ENCODE data around the gene RBPJL. TPM values are rescaled to one million over a fixed set of nuclear protein-coding genes. Genes with fewer than 3 reads are reported as not detected.
A peak's percentile ranks its signal among the peaks of the same experiment; 100 is the strongest.

The RBPJL gene
- total and polyA plus RNA-seq, 2 of the 13 experiments (the other 11 are each of a cell fraction or from before 2014, with no cell fraction given), result not detected

- TF ChIP-seq ZHX2 (IDR thresholded peaks at IDR 0.05; ENCODE audit: low read depth) (no peak), ZHX2 (CRISPR knock-in tag; IDR thresholded peaks at IDR 0.05; ENCODE audit: borderline replicate concordance) (no peak), KDM6A (CRISPR knock-in tag; IDR thresholded peaks at IDR 0.05; ENCODE audit: low read depth) (no peak), ZIK1 (CRISPR knock-in tag; IDR thresholded peaks at IDR 0.05; ENCODE audit: borderline replicate concordance, low read depth) (no peak), ZNF17 (CRISPR knock-in tag; IDR thresholded peaks at IDR 0.05) (no peak), MLLT10 (CRISPR knock-in tag; IDR thresholded peaks at IDR 0.05) (no peak), CEBPG (CRISPR knock-in tag; IDR thresholded peaks at IDR 0.05) (no peak), ZBTB46 (CRISPR knock-in tag; IDR thresholded peaks at IDR 0.05; ENCODE audit: borderline replicate concordance) (no peak), ZNF557 (CRISPR knock-in tag; IDR thresholded peaks at IDR 0.05) (no peak), ZBTB14 (CRISPR knock-in tag; IDR thresholded peaks at IDR 0.05) (no peak), ZFP62 (CRISPR knock-in tag; IDR thresholded peaks at IDR 0.05) (no peak), MLXIP (CRISPR knock-in tag; IDR thresholded peaks at IDR 0.05; ENCODE audit: borderline replicate concordance) (no peak), ZNF234 (CRISPR knock-in tag; conservative IDR thresholded peaks at IDR 0.05) (no peak), FOXM1 (CRISPR knock-in tag; IDR thresholded peaks at IDR 0.05) (no peak), FOXC1 (CRISPR knock-in tag; IDR thresholded peaks at IDR 0.05; ENCODE audit: borderline replicate concordance) (0 out of 2 replicates have a peak, but pooled peaks have one; percentile 16), POLR2A (IDR thresholded peaks at IDR 0.05; ENCODE audit: insufficient read depth in 1 of 2, low read depth in 2 of 2, low read length in 2 of 2) (peak in 1 of 2 experiments; percentile 39; a peak in 1 of 4 replicates), ATF1 (CRISPR knock-in tag; IDR thresholded peaks at IDR 0.05) (no peak), ZNF816 (CRISPR knock-in tag; IDR thresholded peaks at IDR 0.05; ENCODE audit: borderline replicate concordance) (no peak), CEBPB (IDR thresholded peaks at IDR 0.05; ENCODE audit: borderline replicate concordance, low read depth, low read length) (no peak)
Measured at GRCh38 chr20:45337367-45338120, 30.9 kb downstream of the RBPJL start (continued).

Data from HepG2 (cell line).